Nucleus accumbens (tissue), 56 donors: ENCODE data around the gene COQ9.

Source experiments
- DNase-seq, 56 donors: peaks; one replicate each; lab custom pipeline; 2025; lab: John Stamatoyannopoulos, UW

Gene COQ9

DNA sequence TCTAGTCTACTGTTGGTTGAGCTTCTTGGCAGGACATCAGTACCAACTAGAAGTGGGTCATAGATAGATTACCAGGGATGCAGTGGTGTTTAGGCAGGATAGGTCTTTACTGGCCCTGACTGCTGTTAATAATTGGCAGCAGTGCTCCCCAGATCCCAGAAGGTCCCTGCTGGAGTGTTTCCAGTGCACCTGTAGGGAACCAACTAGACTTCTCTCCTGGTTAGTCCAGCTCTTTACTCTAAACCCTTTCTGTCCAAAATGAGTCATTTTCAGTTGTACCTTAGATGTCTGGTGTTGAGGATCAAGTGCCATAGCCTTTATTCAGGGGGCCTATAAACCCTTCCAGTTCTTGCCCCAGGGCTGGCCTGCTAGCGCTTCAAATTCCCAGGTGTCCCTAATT lies 23.9 kb downstream of the COQ9 start:
- DNase-seq = no peak

- no peak for DNase-seq
These were observed 24.8 kb downstream of the COQ9 start for GRCh38 chr16:57471852-57472664.

DNA sequence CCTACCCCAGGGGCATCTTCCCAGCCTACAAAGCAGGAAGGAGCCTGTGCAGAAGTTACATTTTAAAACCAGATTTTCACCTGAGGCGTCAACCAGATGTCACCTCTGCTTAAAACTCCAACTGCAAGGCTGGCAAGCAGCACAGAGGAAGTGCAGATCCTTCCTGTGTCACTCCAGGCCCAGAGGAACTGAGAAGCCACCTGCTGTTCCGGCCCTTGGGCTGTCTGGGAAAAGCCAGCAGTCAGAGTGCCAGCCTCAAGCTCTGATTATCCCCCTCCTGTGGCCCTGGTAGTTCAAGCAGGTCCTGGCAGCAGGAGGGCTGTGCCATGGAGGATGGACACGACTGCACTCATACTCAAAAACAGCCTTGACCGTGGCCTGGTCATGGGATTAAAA lies 25.4 kb downstream of the COQ9 start:
- DNase-seq = no peak

DNA sequence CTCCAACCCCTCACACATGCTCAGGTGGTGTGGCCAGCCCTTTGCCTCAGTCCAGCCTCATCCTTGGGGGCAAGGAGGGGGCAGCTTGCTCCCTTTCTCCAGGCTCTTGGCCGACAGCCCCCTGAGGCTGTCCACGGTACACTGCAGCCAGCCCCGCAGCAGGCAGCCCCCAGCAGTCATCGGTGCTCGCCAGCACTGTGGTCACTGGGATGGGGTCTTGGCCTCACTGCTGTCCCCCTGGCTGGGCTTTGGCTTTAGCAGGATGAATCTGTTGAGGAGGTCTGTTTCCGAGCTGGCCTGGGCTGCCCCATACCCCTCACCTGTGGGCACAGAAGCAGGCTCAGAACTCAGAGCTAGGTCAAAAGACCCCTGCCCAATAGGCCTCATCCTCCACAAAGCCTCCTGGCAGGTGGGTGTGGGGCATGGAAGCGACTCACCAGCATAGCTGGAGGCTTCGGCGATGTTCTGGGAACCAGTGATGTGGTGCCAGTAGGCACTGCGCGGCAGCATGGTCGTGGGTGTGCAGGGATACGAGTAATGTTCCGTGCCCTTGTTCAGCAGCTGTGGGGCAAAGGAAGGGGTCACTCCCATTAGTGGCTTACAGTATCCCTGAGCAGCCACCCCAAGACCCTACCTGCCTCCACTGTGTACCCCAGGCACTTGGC lies 26.0 kb downstream of the COQ9 start:
- no peak for DNase-seq

DNA sequence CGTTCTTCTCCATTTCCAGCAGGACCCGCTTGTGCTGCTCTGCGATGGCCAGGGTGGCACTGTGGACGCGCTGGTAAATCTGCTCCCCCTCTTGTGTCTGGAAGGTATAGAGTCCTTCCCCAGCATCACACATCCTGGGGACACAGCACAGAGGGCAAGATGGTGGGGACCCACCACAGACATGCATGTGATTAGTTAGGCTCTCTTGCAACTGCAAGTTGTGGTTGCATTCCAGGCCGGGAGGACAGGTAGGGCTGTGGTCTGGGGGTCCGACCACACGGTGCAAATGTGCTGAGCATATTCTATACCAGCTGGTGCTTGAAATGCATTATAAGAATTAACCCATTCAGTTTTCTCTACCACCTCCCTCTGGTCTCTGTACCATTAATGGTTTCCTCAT lies 26.6 kb downstream of the COQ9 start:
- DNase-seq = no peak

GRCh38 chr16:57474671-57475661 lies 27.7 kb downstream of the COQ9 start:
- no peak for DNase-seq

DNA sequence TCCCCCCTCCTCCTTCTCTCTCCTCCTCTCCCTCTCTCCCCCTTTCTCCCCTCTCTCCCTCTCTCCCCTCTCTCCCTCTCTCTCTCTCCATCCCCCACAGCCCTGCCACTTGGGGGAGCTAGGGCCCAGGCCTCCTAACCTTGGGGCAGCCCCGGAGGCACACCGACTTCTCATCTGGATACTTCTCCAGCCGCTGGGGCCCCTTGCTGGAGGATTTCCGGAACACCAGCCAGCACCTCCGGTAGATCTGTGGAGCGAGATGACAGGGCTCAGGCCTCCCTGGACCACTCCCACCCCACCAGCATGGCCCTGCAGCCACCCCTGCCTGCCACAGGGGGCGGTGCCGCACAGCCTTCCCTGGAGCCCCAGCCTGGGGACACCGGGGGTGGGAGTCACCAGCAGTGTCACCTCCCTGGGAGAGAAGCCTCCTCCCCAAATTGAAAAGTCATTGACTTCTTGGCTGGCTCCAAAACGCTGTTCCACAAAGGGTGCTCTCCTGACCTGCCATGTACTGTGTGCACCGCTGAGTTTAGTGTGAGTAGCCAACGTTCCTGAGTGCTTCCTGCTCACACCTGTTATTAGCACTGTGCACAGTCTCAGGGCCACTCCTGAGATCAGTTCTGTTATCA lies 28.5 kb downstream of the COQ9 start:
- DNase-seq = no peak

GRCh38 chr16:57476546-57477410 lies 29.5 kb downstream of the COQ9 start:
- DNase-seq = no peak

GRCh38 chr16:57477531-57478202 lies 30.4 kb downstream of the COQ9 start:
- peak in 1 of 56 donors; percentile 29 for DNase-seq

- DNase-seq = peak in 1 of 56 donors; percentile 14
These were observed 31.3 kb downstream of the COQ9 start for GRCh38 chr16:57478396-57479204.

DNA sequence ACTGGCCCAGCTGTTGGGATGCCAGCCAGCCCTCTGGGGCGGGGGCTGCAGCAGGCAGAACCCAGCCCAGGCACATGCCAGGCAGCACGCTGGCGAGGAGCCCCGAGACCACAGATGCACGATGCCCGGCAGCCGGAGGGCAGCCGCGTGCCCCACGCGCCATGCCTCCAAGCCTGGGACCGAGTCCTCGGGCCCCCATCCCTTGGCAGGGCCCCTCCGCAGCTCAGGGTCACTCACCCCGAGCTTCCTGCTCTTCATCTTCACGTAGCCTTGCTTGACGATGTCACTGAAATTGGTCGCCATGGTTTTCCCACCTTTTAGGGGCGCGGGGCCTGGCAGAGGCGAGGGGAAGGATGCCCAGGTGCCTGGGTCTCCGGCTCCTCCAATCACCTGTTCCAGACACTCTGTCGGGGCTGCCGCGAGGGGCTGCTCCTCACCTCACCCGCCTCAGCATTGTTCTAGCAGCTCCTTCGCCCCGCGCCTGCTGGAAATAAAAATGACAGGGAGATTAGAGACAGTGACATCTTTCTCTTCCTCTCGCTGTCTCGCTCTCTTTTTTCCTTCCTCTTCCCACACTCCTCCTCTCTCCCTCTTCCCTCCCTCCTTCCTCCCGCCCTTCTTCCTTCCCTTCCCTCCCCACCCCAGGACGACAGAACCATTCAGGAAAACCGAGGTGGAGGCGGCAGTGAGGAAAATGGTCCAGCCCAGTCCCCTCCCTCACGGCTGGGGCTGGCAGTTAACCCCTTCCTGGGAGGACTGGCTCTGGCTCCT lies 32.1 kb downstream of the COQ9 start:
- DNase-seq = peak in 40 of 56 donors; percentile 12 to 79 (median 36)

DNA sequence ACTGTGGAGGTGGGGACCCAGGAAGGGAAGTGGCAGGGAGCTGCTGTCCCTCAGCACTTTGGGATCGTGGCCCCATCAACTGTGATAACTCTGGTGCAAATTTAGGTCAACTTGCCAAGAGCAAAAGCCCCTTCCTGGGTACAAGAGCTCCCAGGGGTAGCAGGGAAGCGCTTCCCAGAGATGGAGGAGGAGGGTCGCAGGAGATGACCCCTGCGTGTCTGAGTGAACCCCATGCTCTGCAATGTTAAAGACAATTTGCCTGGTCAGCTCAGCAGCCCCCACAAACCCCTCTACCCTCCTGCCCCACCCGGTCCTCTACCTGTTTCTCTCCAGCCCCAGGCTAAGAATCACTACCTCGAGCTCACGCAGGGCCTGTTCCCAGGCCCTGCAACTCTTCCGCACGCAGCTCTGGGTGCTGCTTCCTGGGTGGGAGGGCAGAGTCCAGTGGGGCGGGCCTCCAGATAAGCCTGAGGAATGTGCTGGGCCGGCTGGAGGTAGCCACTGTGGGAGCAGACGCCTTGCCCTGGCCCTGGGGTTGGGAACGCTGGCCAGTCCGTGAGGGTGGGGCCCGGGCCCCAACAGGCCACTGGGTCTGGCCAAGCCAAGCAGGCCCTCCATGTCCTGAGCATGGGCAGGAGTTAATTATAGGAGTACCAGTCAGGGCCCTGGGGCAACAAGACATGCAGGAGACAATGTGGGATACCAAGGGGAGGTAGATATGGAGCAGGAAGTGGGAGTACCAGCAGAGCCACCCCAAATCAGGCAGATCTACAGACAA lies 32.9 kb downstream of the COQ9 start:
- DNase-seq = no peak

GRCh38 chr16:57480754-57481230 lies 33.5 kb downstream of the COQ9 start:
- no peak for DNase-seq

GRCh38 chr16:57481421-57481820 lies 34.1 kb downstream of the COQ9 start:
- no peak for DNase-seq

DNA sequence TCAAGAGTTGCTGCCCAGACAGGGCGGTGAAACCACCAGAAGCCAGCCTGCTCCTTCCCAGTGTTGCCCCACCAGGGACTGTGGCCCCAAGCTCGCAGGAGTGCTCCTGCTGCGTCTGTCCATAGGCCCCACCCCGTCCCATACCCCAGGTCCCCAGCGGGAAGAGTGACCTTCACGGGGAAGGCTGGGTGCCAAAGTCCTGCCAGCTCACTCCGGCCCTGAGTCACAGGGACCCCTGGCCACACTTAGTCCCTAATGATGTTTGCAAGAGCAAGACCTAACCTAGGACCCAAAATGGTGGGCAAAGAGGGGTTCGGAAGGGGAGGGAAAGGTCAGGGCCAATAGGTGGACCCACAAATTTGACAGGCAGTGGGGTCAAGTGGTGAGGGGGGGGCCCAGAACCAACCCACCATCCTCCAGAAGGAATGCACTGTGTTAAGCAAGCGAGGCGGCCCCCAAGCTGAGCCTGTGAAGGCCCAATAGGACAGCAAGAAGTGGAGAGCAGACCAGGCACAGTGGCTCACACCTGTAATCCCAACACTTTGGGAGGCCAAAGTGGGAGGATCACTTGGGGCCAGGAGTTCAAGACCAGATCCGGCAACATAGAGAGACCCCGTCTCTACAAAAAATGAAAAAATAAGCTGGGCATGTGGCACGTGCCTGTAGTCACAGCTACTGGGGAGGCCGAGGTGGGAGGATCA lies 35.7 kb downstream of the COQ9 start:
- DNase-seq = no peak
